Activated effector memory CD4-positive, alpha-beta T cell treated with anti-CD3 and anti-CD28 coated beads, Interleukin-2, amount 50 U/mL, for 16 hours (primary cell): ENCODE data around the gene CHST9.
"Not testable (repeated sequence)": the region's sequence is repeated elsewhere in the genome, so short reads cannot be mapped to it uniquely, and the experiment has no call there.

Experiments used
- DNase-seq: peaks from one replicate; pipeline ENCODE4 v3.0.0-alpha.2; 2020

CHST9 gene, protein sequence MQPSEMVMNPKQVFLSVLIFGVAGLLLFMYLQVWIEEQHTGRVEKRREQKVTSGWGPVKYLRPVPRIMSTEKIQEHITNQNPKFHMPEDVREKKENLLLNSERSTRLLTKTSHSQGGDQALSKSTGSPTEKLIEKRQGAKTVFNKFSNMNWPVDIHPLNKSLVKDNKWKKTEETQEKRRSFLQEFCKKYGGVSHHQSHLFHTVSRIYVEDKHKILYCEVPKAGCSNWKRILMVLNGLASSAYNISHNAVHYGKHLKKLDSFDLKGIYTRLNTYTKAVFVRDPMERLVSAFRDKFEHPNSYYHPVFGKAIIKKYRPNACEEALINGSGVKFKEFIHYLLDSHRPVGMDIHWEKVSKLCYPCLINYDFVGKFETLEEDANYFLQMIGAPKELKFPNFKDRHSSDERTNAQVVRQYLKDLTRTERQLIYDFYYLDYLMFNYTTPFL

DNA sequence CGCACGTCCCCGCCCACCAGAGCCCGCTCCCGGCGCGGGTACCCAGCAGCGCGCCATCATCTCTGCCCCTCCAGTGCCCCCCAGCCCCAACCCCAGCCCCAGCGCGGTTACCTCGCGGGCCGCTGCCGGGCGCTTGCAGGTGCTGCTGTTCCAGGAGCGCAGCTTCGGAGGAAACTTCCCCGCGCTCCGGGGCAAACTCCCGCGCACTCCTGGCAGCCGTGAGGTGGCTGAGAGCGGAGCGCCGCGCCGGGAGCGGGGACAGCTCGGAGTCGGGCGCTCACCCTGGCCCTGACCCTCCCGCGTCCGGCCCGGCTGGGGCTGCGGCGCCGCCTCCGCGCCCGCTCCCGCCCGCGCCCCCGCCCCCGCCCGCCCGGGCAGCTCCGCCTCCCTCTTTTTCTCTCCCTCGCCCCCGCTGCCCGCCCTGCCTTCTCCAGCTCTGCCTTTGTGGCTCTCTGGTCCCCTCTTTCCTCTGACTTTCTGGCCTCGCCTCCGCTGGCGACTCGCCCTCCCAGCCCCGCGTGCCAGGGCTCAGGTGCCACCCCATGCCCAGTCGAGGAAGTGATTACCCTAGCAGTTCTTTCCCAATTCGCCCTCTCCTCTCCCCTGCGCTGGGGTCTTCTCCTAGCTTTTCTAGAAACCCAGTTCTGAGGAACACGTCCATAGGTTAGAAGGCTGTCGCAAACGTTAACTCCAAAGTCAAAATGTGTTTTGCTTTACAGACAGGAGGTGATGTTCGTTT lies at the start of gene CHST9:
Gene CHST9, minus strand, starts transcription at position 284 of the 739 bp plus-strand sequence. CDS start 42,499 bp downstream, outside the sequence.
- no peak for DNase-seq

DNA sequence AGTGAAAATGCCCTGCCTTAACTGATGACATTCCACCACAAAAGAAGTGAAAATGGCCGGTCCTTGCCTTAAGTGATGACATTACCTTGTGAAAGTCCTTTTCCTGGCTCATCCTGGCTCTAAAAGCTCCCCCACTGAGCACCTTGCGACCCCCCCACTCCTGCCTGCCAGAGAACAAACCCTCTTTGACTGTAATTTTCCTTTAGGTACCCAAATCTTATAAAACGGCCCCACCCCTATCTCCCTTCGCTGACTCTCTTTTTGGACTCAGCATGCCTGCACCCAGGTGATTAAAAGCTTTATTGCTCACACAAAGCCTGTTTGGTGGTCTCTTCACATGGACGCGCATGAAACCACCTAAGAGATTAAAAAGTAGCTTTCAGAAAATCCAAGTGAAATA lies 47.2 kb upstream of the CHST9 start:
- not testable (repeated sequence) for DNase-seq

DNA sequence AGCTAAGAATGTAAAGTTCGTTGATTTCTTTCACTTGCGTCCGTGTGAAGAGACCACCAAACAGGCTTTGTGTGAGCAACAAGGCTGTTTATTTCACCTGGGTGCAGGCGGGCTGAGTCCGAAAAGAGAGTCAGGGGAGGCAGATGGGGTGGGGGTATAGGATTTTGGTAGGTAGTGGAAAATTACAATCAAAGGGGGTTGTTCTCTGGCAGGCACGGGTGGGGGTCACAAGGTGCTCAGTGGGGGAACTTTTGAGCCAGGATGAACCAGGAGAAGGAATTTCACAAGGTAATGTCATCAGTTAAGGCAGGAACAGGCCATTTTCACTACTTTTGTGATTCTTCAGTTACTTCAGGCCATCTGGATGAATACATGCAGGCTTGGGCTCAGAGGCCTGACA lies 46.6 kb upstream of the CHST9 start:
- not testable (repeated sequence) for DNase-seq

DNA sequence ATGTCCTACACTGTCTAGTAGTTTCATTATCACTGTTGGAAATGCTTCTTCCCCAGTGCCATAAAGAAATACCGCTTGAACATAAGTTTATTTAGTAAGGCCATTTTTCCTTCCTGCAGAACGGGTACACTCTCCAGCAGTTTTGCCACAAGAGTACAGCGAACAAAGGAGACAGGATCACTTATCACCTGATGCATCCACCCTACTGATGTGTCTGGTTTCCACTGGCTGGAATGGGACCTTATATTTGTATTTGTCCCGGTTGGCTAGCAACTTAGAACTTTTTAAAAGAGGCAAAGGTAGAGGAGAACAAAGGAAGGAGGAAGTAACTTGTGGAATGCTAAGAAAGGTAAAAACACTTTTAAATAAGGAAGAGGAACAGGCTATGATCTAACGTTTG lies 46.1 kb upstream of the CHST9 start:
- DNase-seq = not testable (repeated sequence)

DNA sequence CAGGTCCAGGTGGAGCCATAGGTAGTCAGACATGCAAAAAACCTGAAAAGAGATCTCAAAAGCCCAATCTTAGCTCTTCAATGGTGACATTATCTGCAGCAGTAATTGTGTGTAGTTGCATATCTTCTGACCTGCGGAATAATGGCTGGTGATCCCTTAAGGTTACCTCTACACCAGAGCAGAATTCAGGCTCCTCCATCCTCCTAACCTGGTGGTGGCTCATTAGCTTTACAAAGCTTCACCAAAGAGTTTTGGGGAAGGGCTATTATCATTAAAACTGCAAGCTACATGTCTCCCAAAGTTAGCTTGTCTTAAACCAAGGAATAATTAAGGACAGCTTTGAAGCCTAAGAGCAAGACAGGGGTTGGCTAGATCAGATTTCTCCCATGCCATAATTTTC lies 42.6 kb upstream of the CHST9 start:
- no peak for DNase-seq

DNA sequence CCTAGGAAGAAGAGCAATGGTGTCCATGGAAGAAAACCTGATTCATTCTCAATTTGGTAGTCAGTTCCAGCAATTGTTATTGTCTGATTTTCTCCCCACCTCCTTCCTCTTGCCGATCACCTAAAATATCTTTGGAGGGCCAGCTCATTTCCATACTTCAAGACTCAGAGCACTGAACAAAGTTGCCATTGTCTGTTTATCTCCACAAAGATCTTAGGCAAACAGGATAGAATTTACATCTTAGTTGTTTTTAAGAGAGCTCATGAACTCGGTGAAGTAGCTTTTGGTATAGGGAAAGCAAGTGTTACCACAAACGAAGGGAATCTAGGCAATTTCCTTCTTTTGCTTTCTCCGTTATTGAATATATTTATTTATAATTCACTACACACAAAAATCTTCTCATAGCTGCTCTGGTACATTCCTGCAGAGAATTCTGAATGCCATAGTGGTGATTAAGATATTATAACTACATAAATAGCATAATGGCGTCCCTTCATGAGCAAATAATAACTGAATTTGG lies 41.5 kb upstream of the CHST9 start:
- DNase-seq = no peak

DNA sequence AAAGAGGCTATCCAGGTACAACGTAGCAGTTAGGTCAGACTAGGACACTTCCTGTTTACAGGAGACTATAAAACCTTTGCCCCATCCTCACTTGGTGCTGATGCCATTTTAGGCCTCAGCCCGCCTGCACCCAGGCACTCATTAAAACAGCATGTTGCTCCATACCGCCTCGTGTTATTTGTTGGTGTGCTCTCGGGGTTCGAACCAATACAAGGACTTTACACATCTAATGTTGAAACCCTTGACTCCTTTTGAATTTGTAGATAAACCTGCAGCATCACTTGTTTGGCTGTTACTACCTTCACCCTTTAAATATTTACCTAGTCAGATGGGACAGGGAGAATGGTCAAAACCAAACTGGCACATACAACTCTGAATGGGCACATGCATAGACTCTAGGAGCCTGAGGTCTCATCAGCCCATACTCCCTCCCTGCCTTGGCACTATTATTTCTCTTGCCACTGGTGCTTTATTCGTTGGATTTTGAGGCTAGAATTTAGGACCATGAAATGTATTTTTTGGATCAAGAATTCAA lies 40.9 kb upstream of the CHST9 start:
- DNase-seq = no peak

DNA sequence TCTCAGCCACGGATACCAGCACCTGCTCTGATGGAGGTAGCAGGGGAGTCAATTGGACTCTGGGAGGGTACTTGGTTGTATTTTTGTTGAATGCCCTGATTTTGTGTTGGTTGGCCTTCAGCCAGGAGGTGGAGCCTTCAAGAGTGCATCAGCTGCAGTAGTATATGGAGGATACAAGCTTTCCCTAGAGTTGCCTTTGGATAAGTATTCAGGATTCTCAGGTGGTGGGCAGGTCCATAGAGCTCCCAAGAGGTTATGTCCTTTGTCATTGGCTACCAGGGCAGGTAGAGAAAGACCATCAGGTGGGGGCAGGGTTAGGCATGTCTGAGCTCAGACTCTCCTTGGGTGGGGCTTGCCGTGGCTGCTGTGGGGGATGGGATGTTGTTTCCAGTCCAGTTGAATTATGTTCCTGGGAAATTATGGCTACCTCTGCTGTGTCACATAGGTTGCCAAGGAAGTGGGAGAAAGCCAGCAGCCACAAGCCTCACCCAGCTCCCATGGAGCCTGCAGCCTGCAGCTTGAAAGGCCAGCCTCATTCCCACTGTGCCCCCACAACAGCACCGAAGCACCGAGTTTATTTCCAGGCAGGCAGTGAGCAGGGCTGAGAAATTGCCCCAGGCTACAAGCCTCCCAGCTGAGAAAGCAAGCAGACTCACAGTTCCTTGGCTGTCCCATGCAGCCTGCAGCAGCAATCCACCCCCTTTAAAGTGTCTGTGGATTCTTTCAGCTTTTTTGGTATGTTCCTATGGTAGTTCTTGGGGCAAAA lies 38.6 kb upstream of the CHST9 start:
- DNase-seq = no peak

DNA sequence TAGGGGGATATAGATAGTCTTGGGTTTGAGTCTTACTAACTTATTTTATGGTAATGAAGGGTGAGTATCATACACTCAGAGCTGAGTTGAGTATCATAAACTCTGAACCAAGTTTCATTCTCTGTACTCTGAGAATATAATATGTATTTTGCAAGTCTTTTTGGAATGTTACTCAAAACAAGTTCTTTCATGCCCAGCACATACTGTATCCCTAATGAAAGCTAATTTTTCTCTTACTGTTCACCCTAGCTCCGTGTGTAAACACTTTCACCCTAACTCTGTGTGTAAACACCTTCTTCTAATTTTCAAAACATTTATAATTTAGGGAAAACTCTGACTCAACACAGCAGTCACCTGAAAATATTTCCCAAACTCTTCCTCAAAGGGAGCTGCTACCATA lies 29.7 kb upstream of the CHST9 start:
- DNase-seq = no peak

DNA sequence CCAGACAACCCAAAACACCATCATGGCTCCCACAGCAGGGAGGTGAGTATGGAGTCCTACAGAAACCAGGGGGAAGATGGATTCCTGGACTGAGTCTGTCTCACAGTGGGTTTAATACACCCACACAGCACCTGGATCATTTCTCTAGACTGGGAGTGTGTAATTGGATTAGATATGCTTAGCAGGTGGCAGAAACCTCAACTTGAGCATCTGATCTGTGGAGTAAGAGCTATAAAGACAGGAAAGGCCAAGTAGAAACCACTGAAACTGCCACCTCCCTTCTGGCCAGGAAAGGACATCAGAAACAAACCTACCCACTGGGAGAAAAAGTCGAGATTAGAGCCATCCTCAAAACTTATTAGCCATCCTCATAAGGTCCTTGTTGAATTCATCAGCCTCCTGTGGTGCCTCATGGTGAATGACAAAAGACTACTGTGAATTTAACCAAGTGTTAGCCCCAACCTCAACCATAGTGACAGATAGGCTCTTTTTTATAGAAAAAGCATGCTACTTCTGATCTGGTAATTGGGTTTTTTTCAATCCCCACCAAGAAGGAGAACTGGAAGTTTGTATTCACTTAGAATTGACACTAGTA lies 28.1 kb upstream of the CHST9 start:
- no peak for DNase-seq

DNA sequence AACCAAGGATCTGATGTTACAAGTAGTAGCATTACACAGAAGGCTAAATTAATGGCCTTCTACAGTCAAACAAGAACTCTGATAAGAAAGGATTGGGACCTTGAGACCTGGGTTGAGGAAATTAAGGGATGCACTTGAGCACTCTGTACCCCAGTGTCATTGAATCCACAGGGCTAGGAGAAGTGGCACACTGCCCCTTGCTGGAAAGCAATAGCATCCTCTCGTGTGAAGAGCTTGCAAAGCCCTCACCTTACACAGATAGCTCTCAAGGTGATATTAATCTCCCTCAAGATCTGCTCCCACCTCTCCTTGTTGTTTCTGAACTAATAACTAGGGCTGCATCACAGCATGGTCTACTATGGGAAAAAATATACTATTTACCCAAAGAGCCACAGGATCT lies 26.5 kb upstream of the CHST9 start:
- DNase-seq = no peak

DNA sequence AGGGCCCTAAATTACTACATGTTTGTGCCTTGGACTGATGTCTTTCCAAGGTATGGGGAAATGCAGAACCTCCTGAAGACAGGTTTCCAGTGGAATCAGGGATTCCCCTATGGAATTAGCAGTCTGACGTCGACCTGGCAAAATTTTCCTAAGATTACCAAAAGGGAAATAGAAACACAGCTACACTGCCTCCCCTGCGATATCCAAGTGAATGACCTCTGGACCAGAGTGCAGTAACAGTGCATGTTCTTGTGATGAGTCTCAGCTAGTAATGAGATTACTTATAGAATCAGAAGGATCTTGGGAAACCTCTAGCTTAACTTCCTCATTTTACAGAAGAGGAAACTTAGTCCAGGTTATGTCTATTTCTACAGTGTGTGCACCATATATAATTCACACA lies 21.3 kb upstream of the CHST9 start:
- DNase-seq = no peak

DNA sequence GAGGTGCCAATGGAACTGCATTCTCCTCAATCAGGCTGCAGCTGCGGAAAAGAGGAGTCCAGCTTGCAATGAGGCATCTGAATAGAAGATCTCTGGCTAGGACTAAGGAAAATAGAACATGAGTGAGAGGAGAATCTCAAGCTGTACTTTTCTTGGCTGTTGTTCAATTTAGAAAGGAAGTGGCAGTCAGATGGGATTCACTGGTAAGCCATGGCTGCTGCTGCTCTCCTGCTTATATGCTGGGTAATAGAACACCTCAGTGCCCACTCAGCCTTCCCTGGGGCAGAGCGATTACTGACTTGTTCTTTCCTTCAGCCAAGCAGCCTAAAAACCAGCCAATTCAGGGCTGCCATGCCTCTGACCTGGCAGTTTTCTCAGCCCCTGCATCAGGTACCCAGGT lies 17.6 kb upstream of the CHST9 start:
- DNase-seq = no peak

DNA sequence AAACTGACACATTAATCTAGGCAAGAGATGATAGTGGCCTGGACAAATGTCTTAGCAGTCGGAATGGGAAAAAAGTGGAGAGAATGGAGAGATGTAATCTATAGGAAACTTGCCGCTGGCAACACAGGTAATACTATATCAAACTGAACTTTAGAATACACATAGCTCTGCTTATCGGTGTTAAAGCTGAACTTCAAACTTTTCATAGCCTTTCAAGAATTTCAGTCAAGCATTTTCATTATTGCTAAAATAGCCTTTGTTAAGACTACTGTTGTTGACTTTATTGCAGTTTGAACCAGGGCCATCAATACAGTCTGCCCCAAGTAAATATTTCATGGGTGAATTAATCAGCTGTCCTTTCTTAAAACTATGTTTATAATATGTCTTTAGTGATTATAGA lies 12.9 kb upstream of the CHST9 start:
- DNase-seq = no peak

DNA sequence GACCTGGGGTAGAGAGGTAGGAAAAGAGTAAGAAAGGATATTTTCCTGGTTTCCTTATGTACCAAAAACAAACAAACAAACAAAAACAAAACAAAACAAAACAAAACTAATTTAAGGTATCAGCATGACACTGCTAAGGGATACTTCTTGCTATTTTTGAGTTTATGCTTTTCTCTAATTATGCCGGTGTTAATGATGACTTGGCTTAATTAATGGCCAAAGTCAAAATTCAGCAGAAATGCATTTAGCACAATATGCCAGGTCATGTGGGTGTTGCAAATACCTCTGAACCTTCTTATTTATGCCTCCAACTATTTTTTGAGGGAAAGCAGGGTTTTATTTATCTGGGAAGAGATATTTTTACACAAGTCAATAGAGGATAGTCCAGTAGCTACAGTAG lies 3.2 kb upstream of the CHST9 start:
- DNase-seq = no peak

DNA sequence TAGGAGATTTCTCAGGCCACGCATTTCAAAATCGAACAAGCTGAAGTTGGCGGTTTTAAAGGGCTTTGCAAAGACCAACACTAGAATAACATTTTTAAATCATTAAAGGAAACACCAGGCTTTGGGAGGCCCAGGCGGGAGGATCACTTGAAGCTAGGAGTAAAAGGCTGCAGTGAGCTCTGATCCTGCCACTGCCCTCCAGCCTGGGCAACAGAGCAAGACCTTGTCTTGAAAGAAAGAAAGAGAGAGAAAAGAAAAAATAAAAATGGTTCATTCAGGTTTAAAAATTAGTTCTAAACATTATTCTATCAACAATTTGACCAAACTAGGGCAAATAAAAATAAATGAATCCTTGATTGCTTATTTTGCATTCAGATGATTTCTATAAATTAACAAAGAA lies 789 bp upstream of the CHST9 start:
- DNase-seq = no peak

DNA sequence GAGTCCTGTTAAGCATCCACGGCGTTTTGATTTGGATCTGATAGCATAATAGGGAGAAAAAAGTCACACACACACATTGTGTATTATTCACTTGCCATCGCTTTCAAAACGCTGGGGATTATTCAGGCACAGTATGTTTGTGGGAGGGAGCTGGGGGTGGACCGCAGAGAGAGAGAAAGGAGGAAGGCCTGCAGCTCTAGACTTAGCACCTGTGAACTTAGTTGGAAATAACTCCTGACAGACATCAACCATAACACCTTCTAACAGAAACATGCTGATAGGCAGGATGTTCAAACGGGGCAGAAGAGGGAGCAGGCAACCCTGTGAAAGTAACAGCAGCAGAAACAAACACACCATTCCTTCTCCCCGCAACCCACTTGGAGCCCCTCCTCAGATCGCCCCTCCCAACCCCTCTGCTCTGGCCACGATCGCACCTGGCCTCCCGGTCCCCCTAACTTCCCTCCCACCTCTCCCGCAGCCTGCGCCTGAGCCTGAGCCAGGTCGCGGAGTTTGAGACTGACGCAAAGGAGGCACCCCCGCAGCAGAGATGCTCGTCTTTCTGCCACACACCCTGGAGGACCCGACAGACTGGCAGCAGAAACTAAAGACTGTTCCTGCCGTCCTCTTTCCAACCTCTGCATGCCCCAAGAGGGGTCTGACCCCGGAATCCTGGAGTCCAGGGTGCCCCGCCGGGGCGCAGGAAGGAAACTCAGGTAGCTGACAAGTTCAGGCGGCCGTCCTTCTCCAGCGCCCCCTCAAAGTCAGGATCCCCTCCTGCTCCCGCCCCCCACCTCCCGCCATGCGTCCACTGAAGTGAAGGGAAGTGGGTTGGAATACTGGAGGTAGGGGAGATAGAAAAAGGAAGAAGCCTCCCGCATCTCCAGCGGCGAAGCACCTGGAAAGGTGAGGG lies 738 bp downstream of the CHST9 start:
- no peak for DNase-seq

DNA sequence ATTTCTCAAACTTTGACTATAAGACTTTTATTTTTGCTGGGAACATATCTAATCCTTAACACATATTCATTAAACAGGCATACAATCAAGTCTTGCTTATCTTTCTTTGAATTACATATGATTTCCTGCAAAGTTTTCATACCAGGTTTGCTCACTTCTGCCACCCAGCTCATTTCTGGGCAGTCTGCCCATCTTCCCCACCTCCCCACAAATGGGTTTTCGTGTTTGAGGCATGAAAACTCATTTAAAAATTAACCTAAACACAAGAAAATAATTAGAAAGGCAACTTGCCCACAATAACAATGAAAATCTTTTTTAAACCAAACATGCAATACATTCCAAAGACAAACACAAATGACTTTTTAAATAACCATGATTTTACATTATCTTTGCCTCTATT lies 3.4 kb downstream of the CHST9 start:
- DNase-seq = no peak

DNA sequence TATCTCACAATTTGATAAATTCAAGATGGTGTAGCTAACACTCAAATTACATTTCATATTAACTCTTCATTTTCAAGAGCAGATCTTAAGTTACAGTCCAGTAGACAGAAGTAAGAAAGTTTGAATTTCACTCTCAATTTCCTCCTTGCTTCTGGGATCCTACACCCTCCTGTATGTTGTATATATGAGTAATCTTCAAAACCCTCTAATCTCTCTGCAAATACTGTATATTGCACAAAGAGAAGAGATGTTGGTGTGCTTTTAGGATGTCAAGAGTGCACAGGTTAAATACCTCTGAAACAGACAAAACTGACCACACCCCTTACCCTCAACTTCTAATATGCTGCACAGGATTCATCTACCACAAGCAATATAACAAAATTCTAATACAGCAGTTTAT lies 6.7 kb downstream of the CHST9 start:
- no peak for DNase-seq

DNA sequence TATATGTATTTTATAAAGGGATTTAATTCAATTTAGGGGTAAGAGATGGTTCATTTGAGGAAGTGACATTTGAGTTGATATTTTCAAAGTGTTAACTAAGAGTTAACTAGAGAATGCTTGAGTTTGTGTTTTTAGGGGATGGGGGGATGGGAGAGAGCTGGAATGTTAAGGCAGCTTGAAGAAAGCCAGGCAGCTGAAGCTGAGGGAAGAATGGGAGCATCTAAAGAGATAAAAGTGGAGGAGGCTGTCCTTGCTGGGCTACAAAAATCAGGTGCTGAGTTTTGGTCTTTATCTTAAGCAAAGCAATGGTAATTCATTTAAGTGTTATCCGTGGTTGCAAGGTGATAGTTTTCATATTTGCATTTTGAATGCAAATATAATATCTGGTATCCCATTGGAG lies 9.2 kb downstream of the CHST9 start:
- DNase-seq = no peak

DNA sequence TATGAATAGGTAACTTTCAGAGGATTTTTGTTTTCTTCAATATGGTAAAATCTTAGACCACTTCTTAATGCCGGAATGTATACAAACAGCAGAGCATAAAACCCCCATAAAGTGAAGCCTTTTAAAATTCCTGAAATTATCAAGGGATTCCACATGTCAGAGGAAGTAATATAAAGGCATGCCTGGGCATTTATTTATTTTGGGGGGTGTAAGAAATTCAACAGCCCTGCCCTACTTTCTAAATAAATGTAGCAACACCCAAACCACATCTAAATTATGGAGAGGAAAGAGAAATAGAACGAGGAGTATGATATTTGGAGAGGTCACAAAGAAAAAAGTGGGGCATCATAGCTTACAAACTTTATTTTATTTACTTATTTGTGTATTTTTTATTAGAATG lies 9.9 kb downstream of the CHST9 start:
- DNase-seq = no peak

DNA sequence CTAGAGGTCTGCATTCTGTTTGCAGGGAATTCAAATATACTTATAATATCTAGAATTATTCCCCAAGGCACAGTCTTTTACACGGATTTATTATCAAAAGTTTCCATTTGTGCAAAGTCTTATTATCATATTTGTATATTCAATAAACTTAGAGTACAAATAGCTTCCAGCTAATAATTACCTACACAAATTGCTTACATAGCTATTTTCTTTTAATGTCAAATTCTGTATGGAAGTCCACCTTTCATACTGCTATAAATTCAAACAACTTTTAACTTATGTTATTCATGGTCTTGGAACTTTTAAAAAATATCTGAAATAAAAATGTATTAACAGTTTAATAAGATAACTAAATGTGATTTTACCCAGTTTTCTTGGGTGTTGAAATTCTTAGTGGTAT lies 13.1 kb downstream of the CHST9 start:
- no peak for DNase-seq
